ENCODE data around the gene PDE11A. TPM values are rescaled to one million over a fixed set of nuclear protein-coding genes. Genes with fewer than 3 reads are reported as not detected.

Gene PDE11A
- total RNA-seq, 2 experiments from 2014 or later, result not detected

DNA sequence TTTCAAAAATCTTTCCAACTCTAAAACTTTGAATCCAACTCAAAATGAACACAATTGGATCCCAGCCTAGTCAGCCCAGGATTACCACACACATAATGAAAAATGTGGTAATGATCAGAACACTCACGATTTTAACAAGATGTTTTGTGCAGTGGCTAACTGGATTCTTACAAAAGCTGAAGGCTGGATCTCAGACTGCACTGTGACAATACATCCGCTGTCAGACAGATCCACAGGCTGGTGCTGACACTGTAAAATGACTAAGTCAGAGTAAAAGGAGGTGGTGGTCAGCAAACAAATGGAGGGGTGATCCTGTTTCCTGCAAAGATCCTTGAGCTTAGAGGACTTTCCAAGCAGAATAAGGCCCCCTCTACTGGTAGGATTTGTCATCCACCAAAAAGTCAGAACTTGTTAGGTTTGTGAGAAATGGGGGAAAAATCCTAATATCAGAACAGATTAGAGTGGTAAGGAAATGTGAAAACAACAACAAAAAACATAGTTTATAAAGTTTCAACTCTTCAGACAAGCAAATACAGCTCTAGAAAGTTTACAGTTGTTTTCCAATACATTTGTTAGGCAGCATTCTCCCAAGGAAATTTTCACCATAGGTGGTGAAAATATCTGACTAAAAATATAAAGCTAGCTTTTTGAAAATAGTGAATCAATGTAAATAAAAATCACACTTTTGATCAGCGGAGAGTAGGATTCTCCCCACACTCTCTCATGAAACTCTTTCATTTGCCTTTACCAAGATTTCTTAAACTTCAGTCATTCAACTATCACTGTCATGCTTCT is 468.1 kb downstream of the PDE11A start:
- intact Hi-C loops (cut with micrococcal nuclease), result no loop called here
- H3K4me1 Mint-ChIP-seq (ENCODE audit: low read depth), result no peaks in the 10 kb centered on the region
- H3K36me3 Mint-ChIP-seq (ENCODE audit: low read depth), result no peaks in the 10 kb centered on the region
- ATAC-seq (no peak), DNase-seq (peak; percentile 3)
- peaks cover 3% of the 10 kb centered on the region for H3K27me3 Mint-ChIP-seq
- TF ChIP-seq, protein P1, sequence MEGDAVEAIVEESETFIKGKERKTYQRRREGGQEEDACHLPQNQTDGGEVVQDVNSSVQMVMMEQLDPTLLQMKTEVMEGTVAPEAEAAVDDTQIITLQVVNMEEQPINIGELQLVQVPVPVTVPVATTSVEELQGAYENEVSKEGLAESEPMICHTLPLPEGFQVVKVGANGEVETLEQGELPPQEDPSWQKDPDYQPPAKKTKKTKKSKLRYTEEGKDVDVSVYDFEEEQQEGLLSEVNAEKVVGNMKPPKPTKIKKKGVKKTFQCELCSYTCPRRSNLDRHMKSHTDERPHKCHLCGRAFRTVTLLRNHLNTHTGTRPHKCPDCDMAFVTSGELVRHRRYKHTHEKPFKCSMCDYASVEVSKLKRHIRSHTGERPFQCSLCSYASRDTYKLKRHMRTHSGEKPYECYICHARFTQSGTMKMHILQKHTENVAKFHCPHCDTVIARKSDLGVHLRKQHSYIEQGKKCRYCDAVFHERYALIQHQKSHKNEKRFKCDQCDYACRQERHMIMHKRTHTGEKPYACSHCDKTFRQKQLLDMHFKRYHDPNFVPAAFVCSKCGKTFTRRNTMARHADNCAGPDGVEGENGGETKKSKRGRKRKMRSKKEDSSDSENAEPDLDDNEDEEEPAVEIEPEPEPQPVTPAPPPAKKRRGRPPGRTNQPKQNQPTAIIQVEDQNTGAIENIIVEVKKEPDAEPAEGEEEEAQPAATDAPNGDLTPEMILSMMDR (IDR thresholded peaks at IDR 0.05), result peak; percentile 55
- ChIA-PET POLR2A (no interaction called here), CTCF (interaction anchor here (0.7 to 3.6 kb wide), 24 partner anchors 8 to 302 kb away, joined by 3 to 19 read pairs (median 4); a partner anchor contains a TSS)
- H3K9me3 Mint-ChIP-seq, result peaks cover 1% of the 10 kb centered on the region
- no peak overlapping the region for H3K27ac Mint-ChIP-seq
- H3K4me3 Mint-ChIP-seq, result no peak overlapping the region

DNA sequence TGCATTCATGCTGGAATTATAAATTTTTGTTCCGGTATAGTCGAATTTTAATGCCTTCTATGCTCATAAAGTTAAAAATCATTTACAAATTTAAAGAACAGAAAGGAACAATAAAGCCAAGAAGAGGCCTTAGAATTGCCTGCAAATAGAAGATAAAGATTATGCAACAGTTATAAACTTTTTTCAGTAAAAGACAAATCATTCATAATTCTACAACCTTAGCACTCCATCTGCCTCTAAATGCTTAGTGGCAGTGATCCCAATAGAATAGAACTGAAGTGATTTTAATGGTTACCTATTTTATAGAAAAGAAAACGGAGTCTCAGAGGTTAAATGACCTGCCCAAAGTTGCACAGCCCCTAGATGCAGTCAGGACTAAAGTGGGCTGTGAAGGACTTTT is 468.8 kb downstream of the PDE11A start:
- TF ChIP-seq, protein P1 (IDR thresholded peaks at IDR 0.05), result no peak
- Mint-ChIP-seq H3K4me3 (no peak overlapping the region), H3K36me3 (ENCODE audit: low read depth) (no peaks in the 10 kb centered on the region), H3K4me1 (ENCODE audit: low read depth) (no peaks in the 10 kb centered on the region), H3K9me3 (no peaks in the 10 kb centered on the region), H3K27me3 (peaks cover 3% of the 10 kb centered on the region), H3K27ac (no peak overlapping the region)
- DNase-seq (no peak), ATAC-seq (no peak)
- ChIA-PET CTCF (interaction anchor here (0.7 to 3.6 kb wide), 17 partner anchors 8 to 269 kb away, joined by 3 to 19 read pairs (median 4); a partner anchor contains a TSS), POLR2A (no interaction called here)
- intact Hi-C loops (cut with micrococcal nuclease), result no loop called here

DNA sequence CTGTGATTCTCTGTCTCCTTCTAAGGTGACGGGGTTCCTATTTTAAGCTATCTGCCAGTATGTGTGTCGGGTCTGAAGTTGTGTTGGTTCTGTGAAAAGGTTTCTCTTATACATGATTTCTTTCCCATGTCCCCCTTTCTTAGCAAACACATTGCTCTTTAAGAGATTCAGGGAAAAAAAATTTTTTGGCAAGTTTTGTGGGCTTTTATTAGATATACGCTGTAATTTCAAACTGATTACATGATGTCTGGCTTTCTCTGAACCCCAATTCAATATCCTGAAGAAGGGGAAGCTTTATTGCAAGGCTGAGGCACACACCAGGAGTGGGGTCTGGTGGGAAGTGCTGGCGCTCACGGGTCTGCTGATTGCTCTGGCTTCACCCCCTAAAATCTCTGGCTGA is 469.4 kb downstream of the PDE11A start:
- ChIA-PET CTCF (interaction anchor here (1.0 to 3.6 kb wide), 2 partner anchors 45 to 268 kb away, joined by 3 to 19 read pairs; no protein-coding TSS in a partner anchor), POLR2A (no interaction called here)
- Mint-ChIP-seq H3K27me3 (no peaks in the 10 kb centered on the region), H3K27ac (no peak overlapping the region), H3K4me3 (no peak overlapping the region), H3K4me1 (ENCODE audit: low read depth) (no peaks in the 10 kb centered on the region), H3K36me3 (ENCODE audit: low read depth) (no peaks in the 10 kb centered on the region), H3K9me3 (no peaks in the 10 kb centered on the region)
- TF ChIP-seq, protein P1 (IDR thresholded peaks at IDR 0.05), result no peak
- DNase-seq (no peak), ATAC-seq (no peak)
- intact Hi-C loops (cut with micrococcal nuclease), result no loop called here

DNA sequence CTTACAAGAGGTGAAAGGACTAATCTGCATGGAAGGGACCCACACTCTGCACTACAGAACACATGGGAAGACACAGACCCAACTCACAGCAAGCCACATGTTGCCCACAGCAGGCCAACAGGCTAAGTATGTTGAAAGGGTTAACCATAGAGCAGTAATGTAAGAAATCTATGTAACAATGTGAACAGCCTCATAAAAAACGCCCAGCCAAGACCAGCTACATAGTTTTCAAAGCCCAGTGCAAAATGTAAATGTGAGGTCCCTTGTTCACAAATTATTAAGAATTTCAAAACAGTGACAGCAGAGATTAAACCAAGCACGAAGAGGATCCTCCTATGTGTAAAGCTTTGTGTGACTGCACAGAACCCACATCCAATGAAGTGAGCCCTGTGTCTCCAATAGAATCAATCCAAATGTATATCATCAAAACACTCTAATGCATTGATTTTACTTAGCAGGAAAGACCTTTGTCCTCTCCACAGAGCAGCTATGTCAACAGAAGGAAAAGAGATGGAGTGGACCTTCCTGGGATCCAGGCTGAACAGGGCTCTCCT is 469.9 kb downstream of the PDE11A start:
- DNase-seq (no peak), ATAC-seq (no peak)
- TF ChIP-seq, protein P1 (IDR thresholded peaks at IDR 0.05), result no peak
- intact Hi-C loops (cut with micrococcal nuclease), result no loop called here
- H3K27ac Mint-ChIP-seq, result no peak overlapping the region
- no peaks in the 10 kb centered on the region for H3K27me3 Mint-ChIP-seq
- POLR2A ChIA-PET, result no interaction called here
- H3K4me3 Mint-ChIP-seq, result no peak overlapping the region
- H3K4me1 Mint-ChIP-seq (ENCODE audit: low read depth), result no peaks in the 10 kb centered on the region
- CTCF ChIA-PET, result interaction anchor here (1.0 to 3.6 kb wide), 2 partner anchors 46 to 267 kb away, joined by 3 to 19 read pairs; no protein-coding TSS in a partner anchor
- H3K36me3 Mint-ChIP-seq (ENCODE audit: low read depth), result no peaks in the 10 kb centered on the region
- no peaks in the 10 kb centered on the region for H3K9me3 Mint-ChIP-seq

DNA sequence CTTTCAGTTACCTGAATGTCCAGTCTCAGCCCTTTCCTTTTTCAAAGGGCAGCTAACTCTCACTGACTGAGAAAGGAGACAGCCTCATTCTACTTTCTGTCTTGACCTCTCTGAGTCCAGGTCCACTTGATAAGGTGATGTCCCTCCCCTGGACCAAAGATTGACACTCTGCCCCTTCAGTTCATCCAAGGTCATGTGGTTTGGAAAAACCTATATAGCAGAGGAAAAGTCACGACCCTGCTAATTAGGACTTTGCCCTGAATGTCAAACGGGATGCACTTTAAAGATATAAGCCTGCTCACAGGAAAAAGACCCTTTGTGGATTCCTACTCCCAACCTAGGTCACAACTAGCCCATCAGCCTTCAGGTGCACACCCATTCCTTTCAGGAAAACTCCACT is 471.7 kb downstream of the PDE11A start:
- POLR2A ChIA-PET, result no interaction called here
- no peaks in the 10 kb centered on the region for H3K27me3 Mint-ChIP-seq
- intact Hi-C loops (cut with micrococcal nuclease), result no loop called here
- H3K4me3 Mint-ChIP-seq, result no peak overlapping the region
- H3K9me3 Mint-ChIP-seq, result no peaks in the 10 kb centered on the region
- H3K36me3 Mint-ChIP-seq (ENCODE audit: low read depth), result no peaks in the 10 kb centered on the region
- ATAC-seq (no peak), DNase-seq (no peak)
- TF ChIP-seq, protein P1 (IDR thresholded peaks at IDR 0.05), result no peak
- no peaks in the 10 kb centered on the region for H3K4me1 Mint-ChIP-seq (ENCODE audit: low read depth)
- H3K27ac Mint-ChIP-seq, result no peak overlapping the region
- CTCF ChIA-PET, result no interaction called here
